RWPE1 (cell line): ENCODE results near the gene RIPOR1.

Experiments
- CTCF ChIA-PET: fragments of 350-600 bp; sonication (Branson Sonifier 250); formaldehyde crosslinking; extraction: SDS; loops from one replicate; lab custom pipeline; 2021; lab: Yijun Ruan, JAX
- POLR2A ChIA-PET: fragments of 400-600 bp; formaldehyde crosslinking; extraction: SDS; loops from one replicate; lab custom pipeline; 2020; ENCODE audit warnings: antibody characterized with exemption; ENCODE audit not compliant: low non-redundant PET; lab: Yijun Ruan, JAX
- DNase-seq: peaks from one replicate; pipeline ENCODE4 v3.0.0; 2012; ENCODE audit warnings: low spot score
- H3K27ac ChIP-seq: fragments of 450-650 bp; 2 replicates; pipeline ENCODE4 v1.5.1; 2017
- TF ChIP-seq, protein P1 (sequence below): fragments of 450-650 bp; conservative IDR thresholded peaks from 2 replicates; pipeline ENCODE4 v1.5.1; 2017; ENCODE audit warnings: low read depth, mild to moderate bottlenecking

Gene RIPOR1

DNA sequence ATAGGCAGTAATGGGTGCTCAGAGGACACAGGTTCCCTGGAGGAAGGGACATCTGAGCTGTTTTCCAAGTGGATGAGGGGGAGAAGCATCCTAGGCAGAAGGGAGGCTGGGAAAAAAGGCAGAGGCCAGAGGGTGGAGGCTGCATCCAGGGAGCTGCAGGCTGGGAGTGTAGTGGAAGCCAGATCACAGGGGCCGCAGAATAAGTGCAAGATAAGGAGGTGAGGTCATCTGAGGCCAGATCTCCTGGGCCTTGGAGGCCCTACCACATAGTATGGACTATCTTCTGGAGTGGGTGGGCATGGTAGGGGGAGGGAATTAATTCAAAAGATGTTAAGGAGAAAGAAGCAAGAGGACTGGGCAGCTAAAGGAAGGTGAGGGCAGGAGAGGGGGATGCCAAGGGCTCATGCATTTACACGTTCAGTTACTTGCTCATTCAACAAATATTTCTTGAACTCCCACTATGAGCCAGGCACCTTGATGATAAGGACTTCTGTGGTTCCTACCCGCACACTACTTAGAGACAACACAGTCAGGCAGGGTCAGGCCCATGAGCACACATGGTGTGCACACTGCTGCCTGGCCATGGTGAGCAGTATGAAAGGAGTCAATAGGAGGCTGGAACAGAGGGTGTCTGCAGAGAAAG, 2.4 kb upstream of the RIPOR1 start:
- TF ChIP-seq, protein P1, sequence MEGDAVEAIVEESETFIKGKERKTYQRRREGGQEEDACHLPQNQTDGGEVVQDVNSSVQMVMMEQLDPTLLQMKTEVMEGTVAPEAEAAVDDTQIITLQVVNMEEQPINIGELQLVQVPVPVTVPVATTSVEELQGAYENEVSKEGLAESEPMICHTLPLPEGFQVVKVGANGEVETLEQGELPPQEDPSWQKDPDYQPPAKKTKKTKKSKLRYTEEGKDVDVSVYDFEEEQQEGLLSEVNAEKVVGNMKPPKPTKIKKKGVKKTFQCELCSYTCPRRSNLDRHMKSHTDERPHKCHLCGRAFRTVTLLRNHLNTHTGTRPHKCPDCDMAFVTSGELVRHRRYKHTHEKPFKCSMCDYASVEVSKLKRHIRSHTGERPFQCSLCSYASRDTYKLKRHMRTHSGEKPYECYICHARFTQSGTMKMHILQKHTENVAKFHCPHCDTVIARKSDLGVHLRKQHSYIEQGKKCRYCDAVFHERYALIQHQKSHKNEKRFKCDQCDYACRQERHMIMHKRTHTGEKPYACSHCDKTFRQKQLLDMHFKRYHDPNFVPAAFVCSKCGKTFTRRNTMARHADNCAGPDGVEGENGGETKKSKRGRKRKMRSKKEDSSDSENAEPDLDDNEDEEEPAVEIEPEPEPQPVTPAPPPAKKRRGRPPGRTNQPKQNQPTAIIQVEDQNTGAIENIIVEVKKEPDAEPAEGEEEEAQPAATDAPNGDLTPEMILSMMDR, result no peak
- DNase-seq, result peak; percentile 51
- H3K27ac ChIP-seq, result peak overlapping the region; percentile 84
- POLR2A ChIA-PET, result no interaction called here
- CTCF ChIA-PET, result interaction anchor here (0.6 to 1.2 kb wide), 7 partner anchors 21 to 572 kb away, joined by 3 to 6 read pairs (median 3); partner anchors contain the start of gene ATP6V0D1

GRCh38 chr16:67528870-67529581, 397 bp downstream of the RIPOR1 start:
- CTCF ChIA-PET, result interaction anchor here (0.9 to 2.2 kb wide), 3 partner anchors 8 to 96 kb away, joined by 3 to 8 read pairs (median 7); no protein-coding TSS in a partner anchor
- peak; percentile 63 for DNase-seq
- TF ChIP-seq, protein P1, result no peak
- H3K27ac ChIP-seq, result peak overlapping the region; percentile 84
- POLR2A ChIA-PET, result interaction anchor here (0.6 kb wide), 2 partner anchors 33 to 135 kb away, joined by 3 read pairs; no protein-coding TSS in a partner anchor

- CTCF ChIA-PET, result interaction anchor here (2.1 to 2.2 kb wide), 2 partner anchors 8 to 17 kb away, joined by 7 to 8 read pairs; no protein-coding TSS in a partner anchor
- POLR2A ChIA-PET, result interaction anchor here (0.6 kb wide), 2 partner anchors 32 to 134 kb away, joined by 3 read pairs; no protein-coding TSS in a partner anchor
- TF ChIP-seq, protein P1, result no peak
- H3K27ac ChIP-seq, result peak overlapping the region; percentile 84
- no peak for DNase-seq
These were observed 968 bp downstream of the RIPOR1 start for GRCh38 chr16:67529582-67530012.

GRCh38 chr16:67530013-67530939, 1.6 kb downstream of the RIPOR1 start:
- CTCF ChIA-PET, result interaction anchor here (0.5 to 2.2 kb wide), 4 partner anchors 9 to 353 kb away, joined by 3 to 8 read pairs (median 6); no protein-coding TSS in a partner anchor

GRCh38 chr16:67531247-67531646, 2.6 kb downstream of the RIPOR1 start:
- peak overlapping the region; percentile 84 for H3K27ac ChIP-seq
- DNase-seq, result no peak
- TF ChIP-seq, protein P1, result no peak
- POLR2A ChIA-PET, result interaction anchor here (0.6 kb wide), 1 partner anchor 12 kb away, joined by 3 read pairs; no protein-coding TSS in a partner anchor
- CTCF ChIA-PET, result interaction anchor here (0.9 to 2.2 kb wide), 2 partner anchors 10 to 16 kb away, joined by 4 to 7 read pairs; no protein-coding TSS in a partner anchor

More at GRCh38 chr16:67530013-67530939, 1.6 kb downstream of the RIPOR1 start:
- TF ChIP-seq, protein P1, result no peak
- POLR2A ChIA-PET, result interaction anchor here (0.6 kb wide), 1 partner anchor 132 kb away, joined by 3 read pairs; no protein-coding TSS in a partner anchor
- peak overlapping the region; percentile 84 for H3K27ac ChIP-seq
- DNase-seq, result no peak
